A204.1 (cell line): Measurements from ENCODE around the gene PSENEN.

Source experiments
- FAIRE-seq: peaks from 2 replicates; lab custom pipeline; 2012; peaks lifted over from hg19 to GRCh38; lab: Jason Lieb, UNC

Gene PSENEN

DNA sequence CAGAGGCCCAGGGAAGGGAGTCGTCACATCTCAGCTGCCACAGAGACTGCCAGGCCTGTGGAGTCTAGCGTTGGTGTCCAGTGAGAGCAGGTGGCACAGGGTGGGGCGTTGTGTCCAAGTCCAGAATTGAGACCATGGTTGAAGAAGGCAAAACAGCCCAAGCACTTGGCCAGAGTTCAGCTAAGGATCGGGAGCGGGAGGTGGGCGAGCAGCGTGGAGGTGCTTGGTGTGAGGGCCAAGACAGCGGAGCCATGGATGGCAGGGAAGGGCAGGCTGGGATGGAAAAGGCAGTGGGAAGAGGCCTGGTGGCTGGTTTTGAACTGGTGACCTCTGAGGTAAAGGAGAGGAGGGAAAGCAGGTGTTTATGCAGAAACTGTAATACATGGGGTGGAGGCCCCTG lies 11.2 kb upstream of the PSENEN start:
- FAIRE-seq = no peak

DNA sequence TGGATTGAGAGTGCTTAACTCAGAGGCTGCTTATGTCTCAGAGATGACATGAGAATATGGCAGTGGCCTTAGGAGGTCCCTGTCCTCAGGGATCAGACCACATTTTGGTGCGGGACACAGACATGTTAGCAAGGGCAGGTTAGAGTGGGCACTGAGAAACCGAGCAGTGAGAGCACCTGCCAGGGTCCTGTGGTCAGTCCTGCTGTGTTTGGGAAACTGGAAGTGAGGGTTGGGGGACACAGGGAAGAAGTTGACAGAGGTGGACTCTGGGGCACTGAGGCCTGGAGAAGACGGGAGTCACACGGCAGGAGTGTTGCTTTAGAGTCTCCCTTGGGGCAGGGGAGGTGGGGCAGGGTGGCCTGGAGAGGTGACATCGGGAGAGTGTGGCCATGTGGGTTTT lies 10.6 kb upstream of the PSENEN start:
- FAIRE-seq = no peak

DNA sequence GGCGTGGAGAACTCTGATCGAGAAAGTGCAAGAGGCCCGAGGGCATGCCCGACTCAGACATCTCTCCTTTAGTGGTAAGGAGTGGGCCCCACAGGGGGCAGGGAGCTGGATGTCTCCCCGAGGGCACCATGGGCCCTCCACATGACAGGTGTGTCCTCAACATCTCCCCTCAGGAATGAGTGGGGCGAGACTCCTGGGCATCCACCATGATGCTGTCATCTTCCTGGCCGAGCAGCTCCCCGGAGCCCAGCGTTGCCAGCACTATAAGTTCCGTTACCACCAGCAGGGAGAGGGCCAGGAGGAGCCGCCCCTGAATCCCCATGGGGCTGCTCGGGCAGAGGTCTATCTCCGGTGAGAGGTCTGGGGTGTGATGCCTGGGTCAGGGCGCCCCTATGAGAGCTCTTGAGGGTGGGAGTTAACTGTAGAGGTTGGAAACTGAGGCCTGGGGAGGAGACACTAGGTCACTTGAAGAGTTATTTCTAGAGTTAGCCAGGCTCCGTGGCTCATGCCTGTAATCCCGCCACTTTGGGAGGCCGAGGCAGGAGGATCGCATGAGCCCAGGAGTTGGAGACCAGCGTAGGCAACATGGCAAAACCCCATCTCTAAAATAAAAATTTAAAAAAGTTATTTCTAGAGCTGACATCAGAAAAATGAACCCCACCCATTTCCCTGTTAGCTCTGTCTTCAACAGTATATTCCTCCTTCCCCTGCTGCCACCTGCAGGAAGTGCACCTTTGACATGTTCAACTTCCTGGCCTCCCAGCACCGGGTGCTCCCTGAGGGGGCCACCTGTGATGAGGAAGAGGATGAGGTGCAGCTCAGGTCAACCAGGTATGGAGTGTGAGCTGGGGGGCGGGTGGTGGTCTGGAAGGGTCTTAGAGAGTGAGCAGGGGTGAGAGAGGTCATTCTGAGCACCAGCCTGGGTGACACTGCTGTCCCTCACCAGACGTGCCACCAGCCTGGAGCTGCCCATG lies 8.3 kb upstream of the PSENEN start:
- no peak for FAIRE-seq

DNA sequence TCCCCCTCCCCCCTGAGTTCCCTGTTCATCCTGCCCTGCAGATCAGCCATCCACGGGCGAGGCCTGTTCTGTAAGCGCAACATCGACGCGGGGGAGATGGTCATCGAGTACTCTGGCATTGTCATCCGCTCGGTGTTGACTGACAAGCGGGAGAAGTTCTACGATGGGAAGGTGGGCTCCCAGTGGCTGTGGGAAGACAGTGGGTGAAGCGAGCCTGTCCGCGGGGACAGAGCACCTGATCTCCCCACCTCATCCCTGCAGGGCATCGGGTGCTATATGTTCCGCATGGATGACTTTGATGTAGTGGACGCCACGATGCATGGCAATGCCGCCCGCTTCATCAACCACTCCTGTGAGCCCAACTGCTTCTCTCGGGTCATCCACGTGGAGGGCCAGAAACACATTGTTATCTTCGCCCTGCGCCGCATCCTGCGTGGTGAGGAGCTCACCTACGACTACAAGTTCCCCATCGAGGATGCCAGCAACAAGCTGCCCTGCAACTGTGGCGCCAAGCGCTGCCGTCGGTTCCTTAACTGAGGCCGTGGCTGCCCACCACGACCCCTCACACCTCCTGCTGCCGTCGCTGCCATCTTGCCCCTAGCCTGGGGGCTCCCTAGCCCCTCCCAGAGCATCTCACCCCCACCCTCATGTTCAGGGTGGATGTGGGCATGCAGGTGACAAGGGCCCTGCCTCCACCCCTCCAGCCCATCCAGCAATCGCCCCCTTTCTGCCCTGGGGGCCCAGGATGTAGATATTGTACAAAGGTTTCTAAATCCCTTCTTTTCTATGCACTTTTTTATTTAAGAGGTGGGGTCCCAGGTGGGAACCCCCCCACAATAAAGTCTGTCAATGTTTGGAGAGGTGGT lies 7.2 kb upstream of the PSENEN start:
- FAIRE-seq = no peak

DNA sequence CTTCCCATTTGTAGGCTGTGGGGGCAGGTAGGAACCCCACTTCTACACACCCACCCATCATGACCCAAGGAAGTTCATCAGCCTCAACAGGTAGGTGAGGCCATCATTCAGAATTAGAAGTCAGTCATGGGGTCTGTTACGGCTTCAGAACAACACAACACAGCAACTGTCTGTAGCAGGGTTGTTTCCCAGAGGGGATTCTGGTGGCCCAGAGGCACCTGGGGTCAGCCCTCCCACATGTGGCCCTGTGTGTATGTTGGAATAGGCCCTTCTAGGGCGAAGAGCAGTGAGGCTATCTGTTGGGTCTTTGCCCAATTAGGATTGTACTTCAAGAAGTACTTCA lies 6.6 kb upstream of the PSENEN start:
- no peak for FAIRE-seq

DNA sequence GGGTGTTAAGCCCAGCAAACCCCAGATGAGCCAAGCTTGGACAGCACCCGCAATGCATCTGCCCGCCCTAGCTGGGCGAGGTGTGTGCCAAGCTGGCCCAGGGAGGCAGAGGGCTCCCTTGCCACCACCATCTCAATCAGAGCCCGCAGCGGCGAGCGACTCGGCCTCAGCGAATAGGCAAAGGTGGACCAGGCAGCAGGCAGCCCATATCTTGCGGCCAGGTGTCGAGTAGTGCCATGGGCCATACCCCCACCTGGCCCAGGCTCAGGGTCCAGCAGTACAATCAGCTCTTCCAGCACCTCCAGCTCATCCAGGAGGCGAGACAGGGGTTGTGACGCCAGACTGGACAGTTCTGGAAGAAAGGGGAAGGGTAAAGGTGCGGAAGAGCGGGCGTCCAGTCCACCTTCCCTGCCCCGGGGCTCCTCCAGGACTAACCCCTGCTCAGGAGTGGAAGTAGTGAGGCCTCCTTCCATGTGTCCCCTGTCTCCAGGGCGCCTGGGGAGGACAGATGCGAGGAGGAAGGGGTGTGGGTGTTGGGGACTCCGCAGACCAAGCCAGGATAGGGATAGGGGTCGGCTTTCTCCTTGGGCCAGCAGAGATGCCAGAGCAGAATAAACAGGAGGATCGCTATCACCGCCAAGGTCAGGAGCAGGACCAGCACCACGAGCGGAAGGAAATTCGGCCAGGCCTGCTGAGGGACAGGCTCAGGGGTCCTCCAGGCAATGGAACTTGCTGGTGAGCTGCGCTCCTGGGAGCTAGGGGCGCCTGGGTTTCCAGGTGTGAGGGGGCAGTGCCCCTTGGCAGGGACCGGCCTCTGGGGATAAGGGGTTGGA lies 6.0 kb upstream of the PSENEN start:
- no peak for FAIRE-seq

DNA sequence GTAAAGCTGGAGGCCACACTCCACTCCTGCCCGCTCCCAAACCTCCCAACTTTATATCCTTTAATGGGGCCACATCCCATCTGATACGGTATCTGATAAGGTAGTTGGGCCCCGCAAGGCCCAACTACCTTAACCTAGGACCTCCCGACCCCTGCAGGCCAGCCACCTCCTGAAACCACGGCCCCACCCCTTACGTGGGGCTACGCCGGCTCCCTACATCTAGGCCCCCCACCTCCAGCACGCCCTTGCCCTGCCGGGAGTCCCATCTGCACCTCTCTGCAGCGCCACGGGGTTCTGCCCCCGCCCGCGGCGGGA lies 5.4 kb upstream of the PSENEN start:
- FAIRE-seq = no peak

DNA sequence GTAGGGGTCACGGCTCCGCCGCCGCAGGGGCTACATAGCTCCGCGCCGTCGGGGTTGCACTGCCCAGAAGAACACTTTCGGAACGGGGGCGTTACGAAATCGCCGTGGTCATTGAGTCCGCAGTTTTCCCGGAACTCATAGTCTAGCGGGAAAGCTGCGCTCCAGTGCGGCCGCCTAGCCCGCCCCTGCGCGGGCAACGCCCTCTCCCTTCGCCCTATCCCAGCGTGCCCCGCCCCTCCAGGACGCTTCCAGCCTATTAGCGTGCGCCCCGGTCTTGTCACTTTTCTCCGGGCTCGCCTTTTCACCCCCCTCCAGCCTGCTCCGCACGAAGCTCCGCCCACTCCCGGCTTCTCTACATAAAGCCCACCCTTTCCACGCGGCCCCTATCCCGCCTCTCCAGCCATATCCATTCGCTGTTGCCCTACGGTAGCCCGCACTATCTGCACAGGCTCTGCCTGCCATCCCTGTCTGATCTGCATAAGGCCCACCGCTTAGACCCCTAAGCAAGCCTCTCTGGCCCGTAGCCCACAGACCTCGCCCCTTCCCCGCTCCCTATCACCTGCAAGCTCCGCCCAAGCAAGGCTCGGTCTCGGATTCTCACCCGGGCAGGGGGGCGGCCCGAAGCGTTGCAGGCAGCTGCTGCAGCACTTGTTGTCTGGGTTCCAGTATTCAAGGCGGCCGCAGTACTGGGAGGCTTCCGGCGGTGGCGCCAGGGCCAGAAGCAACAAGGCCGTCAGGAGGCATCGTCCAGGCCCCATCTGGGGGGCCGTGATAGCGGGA lies 4.8 kb upstream of the PSENEN start:
- FAIRE-seq = peak; percentile 86

DNA sequence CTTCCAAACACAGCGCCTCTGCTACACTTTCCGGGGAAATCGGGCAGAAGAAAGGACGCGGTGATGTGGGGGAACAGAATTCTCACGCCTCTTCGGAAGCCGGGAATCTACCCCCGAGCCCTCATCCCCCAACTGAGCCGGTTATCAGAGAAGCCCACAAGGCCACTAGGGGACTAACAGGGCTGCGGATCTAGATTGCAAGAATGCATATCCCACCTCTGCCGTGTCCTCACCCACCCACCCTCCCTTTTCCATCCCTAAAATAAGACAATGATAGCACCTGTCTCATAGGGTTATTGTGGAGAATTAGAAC lies 4.3 kb upstream of the PSENEN start:
- FAIRE-seq = no peak

DNA sequence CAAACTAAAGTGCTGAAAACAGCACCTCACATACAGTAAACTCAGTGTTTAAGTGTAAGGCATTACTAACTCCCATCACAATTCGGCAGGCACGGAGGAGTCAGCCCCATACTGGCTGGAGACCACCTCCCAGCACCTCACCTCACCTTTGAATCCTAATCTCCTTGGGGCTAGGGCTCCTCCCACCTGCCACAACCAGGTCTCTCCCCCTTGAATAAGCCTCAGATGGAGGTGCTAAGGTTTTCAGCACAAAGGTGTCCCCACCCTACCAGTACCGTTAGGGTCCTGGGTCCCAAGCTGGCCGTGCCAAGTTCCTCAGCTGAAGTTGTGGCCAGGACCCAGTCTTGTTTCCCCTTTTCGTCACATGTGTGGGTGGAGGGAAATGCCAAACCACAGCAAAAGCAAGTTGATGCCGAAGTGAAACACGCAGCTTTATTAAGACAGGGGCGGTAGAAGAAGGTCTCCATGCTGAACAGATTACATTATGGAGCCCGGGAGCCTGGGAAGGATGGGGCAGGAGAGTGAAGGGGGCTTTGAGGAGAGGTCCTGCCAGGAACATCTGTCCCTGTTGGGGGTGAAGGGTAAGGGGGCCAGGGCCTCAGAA lies 3.2 kb upstream of the PSENEN start, which contains the start of gene IGFLR1:
Gene IGFLR1, minus strand, starts transcription at position 332 of the 604 bp plus-strand sequence. CDS start 1,272 bp downstream, outside the sequence.
- no peak for FAIRE-seq

DNA sequence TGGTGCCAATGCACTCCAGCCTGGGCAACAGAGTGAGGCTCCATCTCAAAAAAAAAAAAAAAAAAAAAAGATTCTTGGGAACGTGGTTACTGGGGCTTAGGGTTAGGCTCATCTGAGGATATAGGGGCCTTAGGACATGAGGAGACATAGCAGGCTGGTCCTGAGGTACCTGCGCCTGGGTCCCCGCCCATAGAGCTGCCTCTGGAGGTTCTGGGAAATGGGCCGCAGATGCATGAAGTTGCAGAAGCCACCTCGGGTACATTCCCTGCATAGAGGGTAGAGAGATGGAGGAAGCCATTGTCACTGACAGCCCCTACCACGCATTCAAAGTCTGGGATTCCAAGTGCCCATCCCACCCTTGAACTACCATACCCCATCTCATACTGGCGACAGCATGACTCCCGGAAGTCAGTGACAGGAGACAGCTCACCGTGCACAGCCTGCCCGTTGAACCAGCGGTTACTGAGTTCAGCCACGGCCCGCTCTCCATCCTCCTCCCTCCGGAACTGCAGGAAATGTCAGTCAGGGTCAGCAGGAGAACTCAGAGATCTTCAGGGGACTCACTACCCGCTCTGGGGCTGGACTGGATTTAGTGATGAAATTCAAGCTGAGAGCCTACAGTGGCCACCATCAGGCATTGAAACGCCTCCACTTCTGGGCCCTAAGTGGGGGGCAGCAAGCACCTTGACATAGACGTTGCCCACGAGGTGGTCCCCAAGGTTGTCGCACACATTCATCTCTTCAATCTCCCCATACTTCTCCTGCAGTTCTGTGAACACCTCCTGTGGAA lies 1.6 kb upstream of the PSENEN start:
- FAIRE-seq = no peak

DNA sequence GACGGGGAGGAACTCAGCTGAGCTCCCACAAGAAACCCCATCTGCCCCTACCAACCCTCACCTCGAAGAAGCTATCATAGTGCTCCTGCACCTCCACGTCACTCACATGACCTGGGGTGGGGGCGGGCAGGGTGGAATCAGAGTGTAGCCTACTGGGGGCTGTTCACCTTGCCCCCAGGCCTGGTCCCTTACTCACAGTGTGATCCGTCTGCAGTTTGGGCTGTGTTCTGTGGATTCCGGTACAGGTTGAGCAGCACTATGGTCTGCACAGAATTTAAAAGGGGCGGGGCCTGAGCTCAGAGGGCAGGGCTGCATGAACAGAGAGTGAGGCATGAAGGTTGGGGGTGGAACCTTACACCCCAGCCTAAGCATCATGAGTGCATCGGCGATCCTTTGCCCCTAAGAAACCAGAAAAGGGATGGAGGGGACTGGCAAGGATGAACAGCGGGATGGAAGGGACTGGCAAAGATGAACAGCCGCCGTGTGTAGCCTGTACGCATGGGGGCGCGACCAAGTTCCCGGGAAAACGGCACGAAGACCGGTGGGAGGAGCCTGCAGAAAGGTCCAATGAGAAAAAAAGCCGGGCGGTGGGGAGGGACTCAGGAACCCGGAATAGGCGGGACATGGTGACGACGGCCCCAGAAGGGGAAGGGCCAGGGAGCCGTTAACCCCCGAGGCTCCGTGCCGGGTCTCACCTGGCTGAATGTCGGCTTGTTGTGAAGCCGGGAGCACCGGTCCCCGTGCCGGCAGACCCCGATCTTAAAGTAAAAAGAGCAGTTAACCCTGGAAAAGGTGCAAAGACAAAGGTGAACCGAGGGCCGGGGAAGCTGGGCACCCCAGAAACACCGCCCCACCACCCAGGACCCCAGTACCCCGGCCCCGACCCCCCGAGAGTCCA lies 772 bp upstream of the PSENEN start:
- FAIRE-seq = peak; percentile 82

DNA sequence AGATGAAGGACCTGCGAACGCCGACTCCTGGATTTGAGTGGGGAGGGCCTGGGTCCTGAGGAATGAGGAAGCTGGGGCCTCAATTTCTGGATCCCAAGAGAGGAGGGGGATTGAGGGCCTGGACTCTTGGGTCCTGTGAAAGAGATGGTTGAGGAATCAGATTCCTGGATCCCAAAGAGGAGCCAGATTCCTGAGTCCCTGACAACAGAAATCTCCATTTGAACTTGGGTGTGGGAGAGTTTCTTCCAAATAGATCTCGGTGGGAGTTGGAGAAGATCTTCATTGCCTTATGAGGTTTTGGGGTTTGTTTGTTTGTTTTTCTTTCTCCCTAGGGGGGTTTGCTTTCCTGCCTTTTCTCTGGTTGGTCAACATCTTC lies 624 bp downstream of the PSENEN start:
- no peak for FAIRE-seq

DNA sequence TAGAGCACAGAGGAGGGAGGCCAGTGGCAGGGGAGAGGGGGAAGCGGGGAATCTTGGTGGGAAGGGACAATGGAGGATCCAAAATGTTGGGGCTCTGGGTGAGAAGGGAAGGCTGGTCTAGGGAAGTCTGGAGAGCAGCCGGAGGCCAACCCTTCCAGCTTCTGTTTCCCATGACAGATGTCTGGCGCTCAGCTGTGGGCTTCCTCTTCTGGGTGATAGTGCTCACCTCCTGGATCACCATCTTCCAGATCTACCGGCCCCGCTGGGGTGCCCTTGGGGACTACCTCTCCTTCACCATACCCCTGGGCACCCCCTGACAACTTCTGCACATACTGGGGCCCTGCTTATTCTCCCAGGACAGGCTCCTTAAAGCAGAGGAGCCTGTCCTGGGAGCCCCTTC lies 1.1 kb downstream of the PSENEN start:
- no peak for FAIRE-seq

DNA sequence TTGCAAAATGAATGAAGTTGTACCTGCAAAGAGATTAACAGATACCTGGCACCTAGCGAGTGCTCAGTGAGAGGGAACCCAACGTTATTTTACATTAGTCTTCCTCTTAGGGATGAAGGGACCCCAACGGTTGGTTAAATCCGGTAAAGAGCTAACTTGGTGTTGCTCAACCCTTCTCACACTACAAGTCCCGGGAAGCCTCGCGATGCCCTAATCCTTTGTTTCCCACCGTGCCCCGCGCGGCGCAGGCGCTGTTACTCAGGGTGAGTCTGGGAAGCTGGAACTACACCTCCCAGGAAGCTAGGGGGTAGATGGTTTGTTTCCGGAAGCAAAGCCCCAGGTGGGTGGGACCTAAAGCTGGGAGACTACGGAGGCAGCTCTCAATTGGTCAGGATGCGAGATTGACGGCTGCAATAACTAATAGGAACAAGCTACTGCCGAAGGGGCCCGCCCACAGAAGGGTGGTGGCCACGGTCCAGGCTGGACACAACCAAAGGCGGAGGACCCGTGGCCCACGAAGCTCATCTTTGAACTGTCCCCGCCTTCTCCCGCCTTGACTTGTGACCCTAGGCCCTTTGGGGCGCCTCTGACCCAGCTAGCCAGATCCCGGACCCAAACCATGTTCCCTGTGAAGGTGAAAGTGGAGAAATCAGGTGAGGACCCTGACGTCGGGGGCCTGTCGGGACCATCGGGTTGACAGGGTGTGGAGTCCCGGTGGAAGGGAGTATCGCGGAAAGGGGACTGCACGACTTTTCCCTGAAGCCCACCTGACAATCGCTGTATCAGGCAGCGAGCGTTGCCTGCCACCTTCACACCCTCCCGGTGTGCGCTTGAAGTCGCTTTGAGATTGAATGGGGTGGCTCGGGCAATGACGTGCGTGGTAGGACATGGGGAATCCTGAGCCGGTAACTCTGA lies 2.9 kb downstream of the PSENEN start, which contains the start of gene LIN37:
Gene LIN37, plus strand, starts transcription at position 471 of the 915 bp plus-strand sequence. Its CDS starts 149 bp downstream, at position 620.
- peak; percentile 97 for FAIRE-seq

DNA sequence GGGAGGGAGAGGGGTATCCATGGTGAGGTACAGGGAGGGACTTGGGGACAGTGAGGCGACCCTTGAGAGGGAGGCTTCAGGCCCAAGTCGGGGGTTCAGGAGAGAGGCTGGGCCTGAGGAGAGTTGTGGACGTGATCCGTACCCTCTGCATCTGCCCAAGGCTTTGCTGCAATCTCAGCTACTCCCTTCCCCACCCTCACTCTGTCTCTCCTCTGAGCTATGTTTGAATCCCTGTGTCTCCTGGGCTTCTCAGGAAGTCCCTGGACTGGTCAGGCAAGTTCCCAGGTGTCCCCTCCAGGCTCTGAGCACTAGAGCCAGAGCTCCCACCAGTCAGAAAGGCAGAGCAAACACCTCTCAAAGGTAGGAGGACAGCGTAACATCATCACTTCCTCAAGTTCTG lies 4.7 kb downstream of the PSENEN start:
- FAIRE-seq = no peak

DNA sequence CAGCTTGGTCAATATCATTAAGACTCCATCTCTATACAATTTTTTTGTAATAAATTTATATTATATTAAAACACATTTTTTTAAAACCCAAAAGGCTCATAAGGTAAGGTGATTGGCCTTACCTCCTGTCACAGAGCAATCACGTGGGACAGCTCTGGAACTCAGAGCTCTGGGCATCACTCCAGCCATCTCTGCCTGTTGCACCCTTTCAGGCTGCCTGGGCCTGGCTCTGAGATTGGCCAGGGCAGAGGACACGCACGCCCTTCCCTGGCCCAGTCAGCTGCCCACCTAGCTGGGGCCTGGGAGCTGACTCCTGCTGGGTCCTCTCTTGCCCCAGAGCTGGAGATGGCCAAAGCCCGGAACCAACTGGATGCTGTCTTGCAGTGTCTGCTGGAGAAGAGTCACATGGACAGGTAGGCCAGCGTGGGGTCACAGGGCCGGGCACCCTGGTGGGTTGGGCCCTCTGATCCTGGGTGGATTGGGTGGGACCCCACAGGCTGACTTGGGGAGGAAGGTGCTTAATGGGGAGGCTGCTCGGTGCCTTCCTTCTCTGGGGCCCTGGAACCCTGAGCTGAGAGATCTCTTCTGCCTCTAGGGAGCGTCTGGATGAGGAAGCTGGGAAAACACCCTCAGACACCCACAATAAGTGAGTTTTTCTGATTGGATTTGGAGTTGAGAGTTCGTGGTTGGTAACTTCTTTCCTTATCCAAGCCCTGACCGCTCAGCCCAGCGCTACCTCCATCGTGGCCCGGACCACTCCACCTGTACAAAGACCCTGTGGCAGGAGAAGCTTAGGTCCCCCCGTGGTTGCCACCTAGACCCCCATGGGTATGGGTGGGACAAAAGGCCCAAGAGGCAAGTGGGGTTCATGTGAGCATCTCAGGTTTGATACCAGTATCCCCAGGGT lies 6.6 kb downstream of the PSENEN start:
- no peak for FAIRE-seq
